ENCODE results near the gene COQ3.

Gene COQ3

GRCh38 chr6:99349171-99350141, 44.5 kb downstream of the COQ3 start, which contains the start of gene FAXC:
FAXC (minus strand) TSS chr6:99349674; CDS start chr6:99349372, 302 bp downstream.
- Histone ChIP-seq H3K36me3 (replicated peaks; ENCODE audit: low read depth, low read length) (no peaks in the 10 kb centered on the region), H3K4me2 (ENCODE audit: low read length) (peak within 1 kb of the TSS; percentile 76), H3K4me1 (ENCODE audit: low read length) (peaks cover 2% of the 10 kb centered on the region), H3K27me3 (ENCODE audit: low read depth, low read length) (peaks cover 5% of the 10 kb centered on the region; the same call in 1 of the 2 replicates), H3K79me2 (ENCODE audit: low read length) (no peaks in the 10 kb centered on the region), H3K4me3 (ENCODE audit: low read length) (peak within 1 kb of the TSS; percentile 82), H3K27ac (ENCODE audit: low read length) (no peak within 1 kb of the TSS), H4K20me1 (ENCODE audit: insufficient read depth, low read length) (no peaks in the 10 kb centered on the region), H3K9me3 (ENCODE audit: insufficient read depth, low read length) (no peaks in the 10 kb centered on the region), H2AFZ (ENCODE audit: low read depth, low read length) (peak within 1 kb of the TSS; percentile 49; the same call in 1 of the 2 replicates), H3K9ac (ENCODE audit: low read length) (peak within 1 kb of the TSS; percentile 59)
- TF ChIP-seq EZH2phosphoT487 (IDR thresholded peaks at IDR 0.05; ENCODE audit: low read depth) = no peak
- TF ChIP-seq CTCF (IDR thresholded peaks at IDR 0.05; ENCODE audit: low read depth, low read length) = peak; percentile 37

- Histone ChIP-seq H4K20me1 (ENCODE audit: insufficient read depth, low read length) (no peaks in the 10 kb centered on the region), H3K27me3 (ENCODE audit: low read depth, low read length) (peaks cover 5% of the 10 kb centered on the region; the same call in 1 of the 2 replicates), H3K4me3 (ENCODE audit: low read length) (peak overlapping the region; percentile 82), H3K27ac (ENCODE audit: low read length) (no peak overlapping the region), H3K36me3 (replicated peaks; ENCODE audit: low read depth, low read length) (no peaks in the 10 kb centered on the region), H3K4me2 (ENCODE audit: low read length) (peak overlapping the region; percentile 76), H2AFZ (ENCODE audit: low read depth, low read length) (no peak overlapping the region), H3K79me2 (ENCODE audit: low read length) (no peaks in the 10 kb centered on the region), H3K9me3 (ENCODE audit: insufficient read depth, low read length) (no peaks in the 10 kb centered on the region), H3K9ac (ENCODE audit: low read length) (peak overlapping the region; percentile 41; the same call in 1 of the 2 replicates), H3K4me1 (ENCODE audit: low read length) (peaks cover 8% of the 10 kb centered on the region)
- TF ChIP-seq EZH2phosphoT487 (IDR thresholded peaks at IDR 0.05; ENCODE audit: low read depth) (no peak), CTCF (IDR thresholded peaks at IDR 0.05; ENCODE audit: low read depth, low read length) (no peak)
Observed at GRCh38 chr6:99348288-99349170, 45.5 kb downstream of the COQ3 start.

- peaks cover 5% of the 10 kb centered on the region; the same call in 1 of the 2 replicates for H3K27me3 ChIP-seq (ENCODE audit: low read depth, low read length)
- H3K79me2 ChIP-seq (ENCODE audit: low read length) = no peaks in the 10 kb centered on the region
- H3K36me3 ChIP-seq (replicated peaks; ENCODE audit: low read depth, low read length) = no peaks in the 10 kb centered on the region
- H3K9ac ChIP-seq (ENCODE audit: low read length) = no peak overlapping the region
- TF ChIP-seq EZH2phosphoT487 (IDR thresholded peaks at IDR 0.05; ENCODE audit: low read depth) = no peak
- no peak for TF ChIP-seq CTCF (IDR thresholded peaks at IDR 0.05; ENCODE audit: low read depth, low read length)
- H3K27ac ChIP-seq (ENCODE audit: low read length) = no peak overlapping the region
- no peaks in the 10 kb centered on the region for H3K9me3 ChIP-seq (ENCODE audit: insufficient read depth, low read length)
- H4K20me1 ChIP-seq (ENCODE audit: insufficient read depth, low read length) = no peaks in the 10 kb centered on the region
- no peak overlapping the region for H3K4me2 ChIP-seq (ENCODE audit: low read length)
- H3K4me3 ChIP-seq (ENCODE audit: low read length) = no peak overlapping the region
- peaks cover 8% of the 10 kb centered on the region for H3K4me1 ChIP-seq (ENCODE audit: low read length)
- no peak overlapping the region for H2AFZ ChIP-seq (ENCODE audit: low read depth, low read length)
Observed at GRCh38 chr6:99347804-99348203, 46.2 kb downstream of the COQ3 start.
